ENCODE results near the gene RAB29. TPM values are rescaled to one million over a fixed set of nuclear protein-coding genes. Genes with fewer than 3 reads are reported as not detected.
A peak's percentile ranks its signal among the peaks of the same experiment; 100 is the strongest.

The RAB29 gene
- total RNA-seq, 1 donor from 2014 or later: 23.6 TPM

DNA sequence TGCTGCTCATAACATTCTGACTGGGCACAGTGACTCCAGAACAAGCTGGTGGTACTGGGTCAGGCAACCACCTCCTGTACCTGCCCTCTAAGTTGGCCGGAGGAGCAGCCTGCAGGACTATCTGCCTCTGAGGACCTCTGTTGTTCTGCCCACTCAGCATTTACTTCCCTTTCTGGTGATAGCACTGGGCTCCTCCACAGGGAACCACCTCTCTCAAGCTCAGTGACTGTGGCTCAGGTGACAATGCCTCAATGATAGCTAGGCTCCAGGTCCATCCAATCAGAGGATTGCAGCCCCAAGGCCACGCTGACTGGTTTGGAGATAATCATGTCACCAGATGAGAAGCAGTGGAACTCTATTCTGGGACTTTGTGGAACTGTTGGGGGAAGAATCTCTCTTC is 21.9 kb upstream of the RAB29 start:
- DNase-seq (ENCODE audit: low read depth): no peak

DNA sequence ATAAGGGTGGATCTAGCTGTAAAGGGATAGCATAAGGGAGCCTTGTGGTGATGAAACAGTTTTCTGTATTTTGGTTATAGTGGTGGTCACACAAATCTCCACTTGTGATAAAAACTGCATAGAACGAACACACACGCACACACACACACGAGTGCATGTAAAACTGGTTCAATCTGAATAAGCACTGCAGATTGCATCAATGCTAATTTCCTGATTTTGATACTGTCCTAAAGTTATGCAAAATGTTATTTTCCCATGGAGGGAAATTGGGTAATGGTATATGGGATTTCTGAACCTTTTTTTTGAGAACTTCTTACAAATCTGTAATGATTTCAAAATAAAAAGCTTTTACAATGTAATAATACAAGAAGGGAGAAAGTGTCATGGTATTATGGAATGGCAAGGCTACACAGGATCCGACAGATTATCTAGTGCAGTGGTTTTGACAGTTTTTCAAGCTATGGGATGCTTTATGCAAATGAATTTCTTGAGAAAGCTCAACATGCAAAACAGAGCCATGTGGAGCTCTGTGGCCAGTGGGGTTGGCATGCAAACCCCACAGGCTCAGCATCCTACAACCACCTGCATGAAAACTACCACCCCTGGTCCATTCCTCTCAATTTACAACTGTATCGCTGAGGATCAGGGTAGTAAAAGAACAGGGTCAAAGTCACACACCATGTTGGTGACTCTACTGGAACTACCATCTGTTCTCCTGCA is 18.9 kb upstream of the RAB29 start:
- DNase-seq (ENCODE audit: low read depth): no peak

DNA sequence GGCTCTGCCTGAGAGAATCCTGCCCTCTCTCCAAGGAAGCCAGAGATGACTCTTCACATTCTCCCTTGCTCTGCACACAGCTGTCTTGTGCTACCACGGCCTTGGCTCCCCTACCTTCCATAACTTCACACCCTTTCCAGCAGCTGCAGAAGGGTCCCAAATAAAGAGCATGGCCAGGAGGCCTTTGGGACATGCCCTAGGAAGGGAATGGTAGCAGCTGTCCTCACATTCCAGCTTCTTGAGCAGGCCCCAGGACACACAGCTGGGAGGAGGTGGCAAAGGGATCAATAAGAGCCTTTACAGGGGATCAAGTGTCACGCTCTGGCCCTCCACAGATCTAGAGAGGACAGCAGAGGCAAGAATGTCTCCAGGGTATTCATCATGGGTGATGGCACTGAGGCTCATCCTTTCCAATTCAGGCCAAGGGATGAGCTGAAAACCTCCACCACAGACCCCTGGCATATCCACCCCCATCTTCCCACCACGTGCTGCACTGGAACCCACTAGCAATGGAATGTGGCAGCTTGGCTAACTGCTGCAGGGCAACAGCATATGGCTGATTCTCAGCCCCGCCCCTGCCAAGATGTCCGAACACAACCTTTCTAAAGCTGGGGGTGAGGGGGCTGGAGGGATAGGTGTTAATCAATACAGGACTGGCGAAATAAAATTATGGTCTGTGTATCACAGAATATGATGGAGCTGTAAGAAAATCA is 17.8 kb upstream of the RAB29 start:
- peak; percentile 93 for DNase-seq (ENCODE audit: low read depth)

DNA sequence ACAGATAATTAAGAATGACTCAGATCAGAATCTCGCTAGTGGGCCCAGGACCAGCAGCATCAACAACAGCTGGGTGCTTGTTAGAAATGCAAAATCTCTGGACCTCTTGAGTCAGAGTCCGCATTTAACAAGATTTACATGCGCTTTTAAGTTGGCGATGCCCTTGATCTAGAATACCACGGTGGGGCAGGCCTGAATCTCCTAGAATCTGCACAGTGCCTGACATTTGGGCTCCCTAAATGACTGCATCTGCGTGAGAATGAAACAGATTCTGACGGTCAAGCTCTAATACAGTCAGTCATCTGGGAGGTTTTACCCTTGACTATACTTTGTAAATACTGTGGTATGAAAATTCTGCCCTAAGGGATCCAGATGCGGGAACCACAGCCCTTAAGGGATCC is 17.2 kb upstream of the RAB29 start:
- peak; percentile 76 for DNase-seq (ENCODE audit: low read depth)

DNA sequence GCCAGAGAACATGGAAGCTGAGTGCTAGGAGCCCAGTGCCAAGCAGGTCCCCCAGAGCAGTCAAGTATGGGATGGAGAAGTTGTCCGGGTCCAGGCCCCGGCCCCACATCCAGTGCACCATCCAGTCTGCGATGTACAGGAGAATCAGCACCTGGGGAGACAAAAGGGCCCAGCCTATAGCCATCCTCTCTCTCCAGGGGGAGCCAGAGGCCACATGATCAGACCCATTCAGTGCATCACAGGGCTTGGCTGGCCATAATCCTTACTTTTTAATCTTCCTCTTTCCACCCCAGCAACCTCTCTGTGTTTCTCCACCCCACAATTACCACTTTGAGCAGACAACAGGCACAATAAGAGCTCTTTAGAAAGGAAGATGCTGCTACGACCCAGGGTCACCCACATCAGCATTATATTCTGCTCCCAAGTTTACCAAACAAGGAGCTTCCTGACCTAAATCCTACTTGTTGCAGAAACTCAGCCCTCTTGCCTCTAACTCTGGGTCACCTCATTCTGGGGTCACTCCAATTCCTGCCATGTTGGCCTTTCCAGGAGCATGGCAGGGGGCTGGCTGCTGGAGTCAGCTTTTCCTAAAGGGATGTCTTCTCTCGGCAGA is 16.4 kb upstream of the RAB29 start:
- peak; percentile 74 for DNase-seq (ENCODE audit: low read depth)

DNA sequence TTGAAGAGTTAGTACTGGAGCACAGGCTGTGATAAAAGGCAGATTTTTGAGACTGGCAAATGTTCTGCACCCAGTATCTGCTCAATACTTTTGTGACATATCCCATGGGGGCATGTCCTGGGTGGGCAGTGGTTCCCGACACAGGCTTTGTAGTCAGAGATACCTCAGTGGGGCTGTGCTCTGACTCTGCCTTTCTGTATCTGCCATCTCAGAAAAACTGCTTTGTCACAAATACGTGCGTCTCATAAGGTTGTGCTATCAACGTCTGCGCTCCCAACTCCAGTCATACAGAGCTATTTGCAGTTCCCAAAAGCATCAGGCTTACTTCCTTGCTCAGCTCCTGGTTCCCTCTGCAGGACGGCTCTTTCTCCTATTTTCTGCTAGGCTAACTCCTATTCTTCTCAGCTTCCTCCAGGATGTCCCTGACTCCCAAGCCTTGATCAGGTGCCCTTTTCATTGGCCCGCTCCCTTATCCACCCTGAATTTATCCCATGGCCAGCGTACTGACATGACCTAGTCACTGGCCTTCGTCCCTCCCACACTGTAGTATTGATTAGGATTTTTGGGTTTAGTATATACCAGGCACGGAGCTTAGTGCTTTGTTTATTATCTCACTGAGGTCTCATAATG is 12.1 kb upstream of the RAB29 start:
- DNase-seq (ENCODE audit: low read depth): no peak

DNA sequence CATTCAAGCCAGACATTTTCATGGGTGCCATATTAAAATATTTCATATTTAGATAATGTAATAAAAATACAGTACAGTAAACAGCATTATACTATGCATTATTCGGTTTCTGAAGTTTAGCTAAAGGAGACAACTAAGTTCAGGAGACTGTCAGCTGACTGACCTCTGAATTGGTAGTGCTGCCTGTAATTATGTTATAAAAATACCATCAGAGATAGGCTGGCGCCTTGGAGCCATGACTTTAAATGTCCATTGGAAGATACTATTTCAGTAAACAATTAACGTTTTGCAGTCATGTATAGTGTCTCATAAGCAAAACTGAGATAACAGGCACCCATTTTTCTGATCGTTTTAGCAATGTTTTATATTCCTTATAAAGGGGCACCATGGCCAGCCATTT is 11.3 kb upstream of the RAB29 start:
- DNase-seq (ENCODE audit: low read depth): no peak

DNA sequence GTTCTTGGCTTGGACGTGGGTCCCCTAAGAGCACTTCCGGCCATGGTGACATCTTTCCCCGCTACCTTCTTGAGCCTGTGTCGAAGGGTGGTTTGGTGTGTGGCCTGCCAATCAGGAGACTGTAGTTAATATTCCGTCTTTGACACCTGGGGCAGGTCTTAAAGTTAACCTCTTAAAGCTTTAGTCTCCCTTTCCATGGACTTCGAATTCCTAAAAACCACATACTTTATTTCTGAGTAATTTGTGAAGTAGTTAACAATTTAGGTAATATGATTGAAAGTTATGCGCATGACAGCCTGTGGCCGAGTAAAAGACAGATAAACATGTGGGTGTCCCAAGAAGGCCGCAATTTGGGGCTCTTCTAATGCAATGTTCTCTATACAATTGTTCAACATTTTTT is 10.2 kb upstream of the RAB29 start:
- DNase-seq (ENCODE audit: low read depth): no peak

DNA sequence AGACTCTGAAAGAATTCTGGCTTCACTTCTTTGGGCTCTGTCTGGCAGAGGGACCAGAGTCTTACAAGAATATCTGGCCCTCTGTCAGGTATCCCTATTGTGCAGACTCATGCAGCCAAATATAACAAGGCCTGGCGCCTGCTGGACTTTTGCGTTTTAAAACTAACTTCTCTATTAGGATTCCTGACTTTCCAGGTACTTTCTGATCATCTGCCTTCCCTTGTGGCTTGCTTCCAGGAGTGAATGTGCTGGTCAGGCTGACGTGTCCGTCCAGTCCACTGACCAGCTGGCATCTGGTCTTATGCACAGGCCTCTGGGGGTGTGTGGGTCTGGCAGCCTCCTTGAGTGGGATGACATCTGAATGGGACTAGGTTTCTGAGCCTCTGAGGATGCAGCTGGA is 8.6 kb upstream of the RAB29 start:
- DNase-seq (ENCODE audit: low read depth): peak; percentile 91

DNA sequence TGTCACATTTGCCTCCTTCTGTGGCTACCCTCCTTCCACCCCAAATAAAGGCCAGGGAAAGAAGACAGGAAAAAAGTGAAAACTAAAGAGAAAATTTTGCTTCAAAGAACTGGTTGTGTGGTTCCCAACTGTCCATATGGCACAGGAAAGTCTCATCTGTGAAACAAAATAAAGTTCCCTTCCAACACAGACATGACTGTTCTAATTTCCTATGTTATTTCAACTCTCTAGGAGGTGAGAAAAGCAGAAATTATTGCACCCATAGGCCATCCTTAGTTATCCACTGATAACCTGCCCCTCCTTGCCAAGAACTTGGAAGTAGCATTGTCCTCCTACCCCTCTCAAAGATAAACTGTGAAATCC is 8.1 kb upstream of the RAB29 start:
- no peak for DNase-seq (ENCODE audit: low read depth)

DNA sequence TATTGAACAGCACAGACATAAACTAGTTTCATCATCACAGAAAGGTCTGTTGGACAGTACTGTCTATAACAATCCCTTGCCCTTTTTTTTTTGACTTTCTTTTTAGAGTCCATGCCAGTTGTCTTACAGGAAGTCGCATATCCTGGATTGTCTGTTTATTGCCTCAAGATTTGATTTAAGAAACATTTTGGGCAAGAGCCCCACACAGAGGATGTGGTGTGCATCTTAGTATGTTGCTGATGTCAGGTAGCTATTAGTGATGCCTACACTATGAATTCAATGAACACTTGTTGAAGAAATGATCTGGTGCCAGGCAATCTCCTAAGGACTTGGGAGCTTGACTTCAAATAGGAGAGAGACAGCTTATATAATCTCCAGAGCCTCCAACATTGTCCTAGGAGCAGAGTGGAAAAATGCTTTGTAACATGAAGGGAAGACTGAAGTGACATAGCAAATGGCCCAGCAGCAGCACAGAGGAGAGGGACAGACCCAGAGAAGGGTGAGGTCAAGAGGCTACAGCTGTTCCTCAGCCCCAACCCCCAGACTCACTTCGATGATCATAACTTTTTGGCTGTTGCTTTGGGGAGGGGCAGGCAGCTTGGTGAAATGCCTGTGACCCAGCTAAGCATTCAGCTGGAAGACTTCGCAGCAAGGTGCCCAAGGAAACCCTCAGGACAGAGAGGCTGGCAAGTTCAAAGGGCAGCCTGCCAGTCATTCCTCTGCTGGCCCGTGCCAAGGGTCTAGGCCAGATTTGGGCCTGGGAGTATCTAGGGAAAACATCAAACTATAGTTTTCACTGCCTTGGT is 7.5 kb upstream of the RAB29 start:
- peak; percentile 15 for DNase-seq (ENCODE audit: low read depth)

DNA sequence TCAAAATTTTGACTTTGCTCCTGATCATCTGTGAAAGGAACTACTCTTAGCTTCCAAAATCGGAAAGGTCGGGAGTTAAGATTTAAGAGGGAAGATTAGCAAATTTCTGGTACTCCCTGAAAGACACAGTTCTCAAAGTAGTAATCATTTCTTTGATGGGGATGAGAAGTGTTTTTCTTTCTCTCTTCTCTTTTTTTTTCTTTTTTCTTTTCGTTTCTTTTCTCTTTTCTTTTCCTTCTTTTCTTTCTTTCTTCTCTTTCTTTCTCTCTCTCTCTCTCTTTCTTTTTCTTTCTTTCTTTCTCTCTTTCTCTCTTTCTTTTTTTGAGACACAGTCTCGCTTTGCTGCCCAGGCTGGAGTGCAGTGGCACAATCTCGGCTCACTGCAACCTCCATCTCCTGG is 5.1 kb upstream of the RAB29 start:
- no peak for DNase-seq (ENCODE audit: low read depth)

DNA sequence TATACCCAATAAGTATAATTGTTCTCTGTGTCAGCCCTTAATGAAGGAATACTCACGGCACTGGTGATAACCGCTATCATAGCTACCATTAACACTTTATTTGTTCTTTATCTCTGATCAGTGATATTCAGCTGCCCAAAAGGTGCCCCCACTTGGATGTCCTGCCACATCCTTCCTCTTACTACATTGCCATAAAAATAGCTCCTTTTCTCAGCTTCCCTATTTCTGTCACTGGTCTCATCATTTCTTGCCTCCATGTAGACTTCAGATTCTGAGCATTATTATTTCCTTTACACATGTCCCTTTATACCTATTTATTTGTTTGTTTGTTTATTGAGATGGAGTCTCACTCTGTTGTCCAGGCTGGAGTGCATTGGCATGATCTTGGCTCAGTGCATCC is 2.7 kb upstream of the RAB29 start:
- peak; percentile 38 for DNase-seq (ENCODE audit: low read depth)

DNA sequence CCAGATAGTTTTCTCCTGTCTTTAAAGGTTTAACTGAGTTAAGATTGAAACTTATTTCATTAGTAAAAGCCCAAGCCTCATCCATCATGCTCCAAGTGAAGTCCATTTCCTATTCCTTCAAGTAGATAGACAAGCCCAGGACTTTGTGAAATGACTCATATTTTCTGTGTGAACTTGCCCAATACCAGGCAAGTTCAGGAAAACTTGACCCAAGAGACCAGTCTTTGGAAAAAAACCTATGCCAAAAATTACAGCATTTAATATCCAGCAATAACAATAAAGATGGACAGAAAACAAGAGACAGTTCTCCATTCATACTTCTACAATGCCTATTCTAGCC is 405 bp upstream of the RAB29 start:
- DNase-seq (ENCODE audit: low read depth): no peak

DNA sequence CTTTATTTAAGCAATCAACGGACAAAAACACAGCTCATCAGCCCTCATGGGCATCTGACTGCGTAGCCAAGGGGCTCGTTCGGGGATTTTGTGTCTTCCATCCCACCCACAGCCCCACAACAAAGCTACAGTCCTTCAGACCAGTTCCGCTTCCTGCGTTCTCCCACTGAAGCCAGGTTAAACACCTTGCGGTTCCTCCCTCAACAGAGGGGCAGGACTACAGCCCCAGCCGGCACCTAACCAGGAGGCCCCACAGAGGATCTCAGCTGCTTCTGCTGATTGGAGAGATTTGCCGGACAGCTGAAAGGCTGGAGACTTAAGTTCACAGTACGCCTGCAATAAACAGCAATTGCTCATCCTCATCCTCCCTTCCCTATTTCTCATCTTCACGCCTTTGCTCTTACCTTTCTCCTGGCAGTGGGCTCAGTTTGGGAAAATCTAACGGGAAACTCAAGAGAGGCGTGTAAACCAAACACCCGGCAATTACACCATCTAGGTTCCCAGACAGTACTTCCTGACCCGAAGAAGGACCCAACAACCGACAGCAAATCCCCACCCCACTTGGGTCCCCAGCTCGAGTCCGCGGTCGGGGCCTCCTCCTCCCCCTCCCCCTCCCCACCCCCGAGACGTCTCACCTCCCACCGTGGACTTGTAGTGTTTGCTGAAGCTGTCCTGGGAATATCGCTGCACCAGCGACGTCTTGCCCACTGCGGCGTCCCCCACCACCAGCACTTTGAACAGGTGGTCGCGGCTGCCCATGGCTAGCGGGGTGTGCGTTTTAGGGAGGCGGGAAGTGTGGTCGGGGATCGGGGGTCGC is 876 bp downstream of the RAB29 start:
- peak; percentile 44 for DNase-seq (ENCODE audit: low read depth)

DNA sequence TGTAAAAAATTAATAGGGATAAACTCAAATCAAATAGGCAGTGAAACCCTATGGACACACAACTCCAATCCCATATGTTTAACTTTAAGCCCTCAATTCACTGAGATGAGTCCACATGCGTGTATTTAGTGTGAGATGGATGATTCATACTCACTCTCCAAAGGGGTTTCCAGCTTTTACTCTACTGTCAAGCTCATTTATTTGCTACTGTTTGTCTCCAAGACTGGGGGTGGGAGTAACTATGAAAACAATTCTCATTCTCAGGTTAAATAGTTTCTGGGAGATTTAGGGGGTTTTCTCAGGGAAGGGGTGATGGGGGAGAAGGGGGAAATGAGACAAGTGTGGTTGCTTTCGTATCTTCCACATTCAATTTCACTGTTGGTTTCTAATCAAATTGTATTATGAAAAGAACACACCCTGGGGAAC is 2.7 kb downstream of the RAB29 start:
- no peak for DNase-seq (ENCODE audit: low read depth)

DNA sequence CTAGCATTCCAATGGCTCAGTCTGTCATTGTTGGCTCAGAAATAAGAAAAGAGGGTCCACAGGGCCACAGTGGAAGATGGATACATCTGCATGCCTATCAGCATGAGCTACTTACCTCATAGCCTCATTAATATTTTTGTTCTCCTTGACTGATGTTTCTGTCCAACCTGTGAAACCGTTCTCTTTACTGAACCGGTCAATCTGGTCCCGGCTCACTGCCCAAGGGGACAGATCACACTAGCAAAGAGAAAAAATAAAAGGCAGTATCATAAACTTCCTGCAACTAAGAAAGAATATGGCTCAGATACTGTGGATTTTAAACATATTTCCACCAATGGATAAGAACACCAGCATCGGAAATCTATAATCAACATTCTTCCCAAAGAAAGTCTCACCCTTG is 4.7 kb downstream of the RAB29 start:
- DNase-seq (ENCODE audit: low read depth): no peak

DNA sequence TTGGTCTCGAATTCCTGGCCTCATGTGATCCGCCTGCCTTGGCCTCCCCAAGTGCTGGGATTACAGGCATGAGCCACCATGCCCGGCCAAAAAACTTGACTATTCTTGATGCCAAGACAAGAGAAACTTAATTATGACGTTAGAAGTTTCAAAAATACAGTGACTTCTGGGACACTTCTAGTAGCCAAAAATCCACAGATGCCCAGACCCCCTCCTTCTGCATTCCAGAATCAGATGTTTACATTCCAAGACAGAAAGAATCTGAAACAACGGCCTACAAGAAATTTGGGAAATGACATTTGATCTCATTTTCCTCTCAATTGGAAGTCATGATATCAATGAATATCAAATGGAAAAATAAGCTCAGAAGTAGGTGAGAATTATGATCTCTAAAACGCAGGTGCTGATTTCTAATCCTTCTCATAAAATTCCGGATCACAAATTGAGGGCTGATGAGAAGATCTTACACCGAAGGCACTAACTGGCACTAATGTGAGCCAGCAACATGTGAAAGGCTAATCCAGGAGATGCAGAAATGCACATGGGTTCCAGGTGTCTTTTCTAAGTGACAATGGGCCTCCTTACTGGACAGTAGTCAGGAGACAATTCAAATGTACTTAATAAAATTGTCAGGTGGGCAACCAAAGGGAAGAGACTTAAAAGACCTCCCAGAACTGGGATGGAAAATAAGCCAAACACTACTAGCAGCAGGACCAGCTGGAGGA is 5.5 kb downstream of the RAB29 start:
- DNase-seq (ENCODE audit: low read depth): no peak

DNA sequence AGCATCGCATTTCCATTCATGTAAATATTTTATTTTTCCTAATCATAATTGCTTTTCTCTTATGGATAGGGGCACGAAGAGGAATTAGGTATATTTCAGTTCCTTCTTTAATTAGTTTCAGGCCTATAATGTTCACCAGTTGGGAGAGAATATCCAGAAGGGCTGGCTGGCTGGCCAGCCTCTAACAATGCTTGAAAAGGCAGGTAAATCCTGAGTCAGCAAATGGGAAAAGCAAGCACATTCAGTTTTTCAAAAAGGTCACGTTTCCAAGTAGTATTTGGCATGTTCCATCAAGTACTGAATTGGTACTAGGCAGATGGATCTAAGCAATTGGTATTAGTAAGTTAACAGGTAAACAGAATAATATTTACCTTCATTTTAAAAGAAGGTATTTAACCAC is 8.0 kb downstream of the RAB29 start:
- no peak for DNase-seq (ENCODE audit: low read depth)

DNA sequence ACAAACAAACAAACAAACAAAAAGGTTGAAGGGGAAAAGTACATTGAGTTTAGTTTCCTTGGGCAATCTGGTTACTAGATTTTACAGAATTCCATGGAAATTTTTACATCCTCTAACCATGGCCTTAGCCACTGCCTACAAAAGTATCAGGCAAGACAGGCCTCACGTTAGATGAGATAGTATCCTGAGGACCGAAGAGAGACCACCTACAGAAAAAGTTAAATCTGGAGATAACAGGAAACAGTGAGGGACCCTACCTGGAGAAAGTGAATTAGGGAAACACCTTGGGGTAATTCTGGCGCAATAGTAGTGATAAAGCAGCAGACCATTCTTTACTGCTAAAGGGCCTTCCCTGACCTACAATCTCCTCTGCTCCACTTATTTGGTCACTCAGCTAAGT is 8.7 kb downstream of the RAB29 start:
- DNase-seq (ENCODE audit: low read depth): no peak
